B cell (primary cell): Measurements from ENCODE around the gene EN1. TPM values are rescaled to one million over a fixed set of nuclear protein-coding genes. Genes with fewer than 3 reads are reported as not detected.

Source experiments
- ATAC-seq: fragments of 200-7000 bp; cut with Tn5 transposase; one replicate; pipeline ENCODE4 v1.10.0; 2021; ENCODE audit warnings: low read depth, mild to moderate bottlenecking, moderate number of reproducible peaks, moderate library complexity
- CTCF ChIA-PET: fragments of 350-600 bp; sonication (Branson Sonifier 250); formaldehyde crosslinking; loops from one replicate; lab custom pipeline; 2021; ENCODE audit warnings: antibody characterized with exemption, inconsistent platforms; lab: Charles Lee
- POLR2A ChIA-PET: fragments of 350-600 bp; sonication (Branson Sonifier 250); formaldehyde crosslinking; loops from one replicate; lab custom pipeline; 2021; ENCODE audit warnings: antibody characterized with exemption; lab: Charles Lee
- DNase-seq: peaks from one replicate; pipeline ENCODE4 v3.0.0; 2013
- H2AFZ ChIP-seq: 2 replicates; pipeline ENCODE4 v1.6.1; 2012; ENCODE audit warnings: mild to moderate bottlenecking, low read depth, low read length; ENCODE audit not compliant: insufficient read depth, poor library complexity, severe bottlenecking
- H3K27ac ChIP-seq, 2 donors: 1 replicate in 1 of 2; 2 replicates in 1 of 2; pipeline ENCODE4 v1.5.1; 2012 to 2013; ENCODE audit warnings: low read length in 2 of 2, mild to moderate bottlenecking in 2 of 2, moderate library complexity in 1 of 2
- H3K27me3 ChIP-seq, 4 experiments: fragments of 200-600 bp in 1 of 4; sonication (generic) in 1 of 4; replicated peaks in 1 of 4; 1 replicate in 2 of 4; 2 replicates in 2 of 4; pipeline versions ENCODE4 v1.6.1 to v1.7.0; 2013 to 2016; ENCODE audit warnings: low read length in 3 of 4, mild to moderate bottlenecking in 2 of 4, mixed read lengths in 1 of 4, moderate library complexity in 1 of 4; ENCODE audit not compliant: insufficient read depth in 4 of 4, control insufficient read depth in 3 of 4; ENCODE audit errors: control extremely low read depth in 1 of 4
- H3K36me3 ChIP-seq, 2 experiments: replicated peaks in 1 of 2; 1 replicate in 1 of 2; 2 replicates in 1 of 2; pipeline versions ENCODE4 v1.6.1 to v1.7.1; 2013; ENCODE audit warnings: low read length in 1 of 2; ENCODE audit not compliant: insufficient read depth in 2 of 2, control insufficient read depth in 1 of 2; ENCODE audit errors: control extremely low read depth in 1 of 2, extremely low read depth in 1 of 2
- H3K4me1 ChIP-seq, 2 donors: fragments of 200-600 bp in 1 of 2; sonication (generic) in 1 of 2; 1 replicate in 1 of 2; 2 replicates in 1 of 2; pipeline versions ENCODE4 v1.5.1 to v1.6.1; 2013 to 2017; ENCODE audit warnings: low read length in 2 of 2; ENCODE audit not compliant: control insufficient read depth in 2 of 2, insufficient read depth in 2 of 2
- H3K4me2 ChIP-seq: replicated peaks from 2 replicates; pipeline ENCODE3; 2012; ENCODE audit warnings: mild to moderate bottlenecking, low read depth, low read length; ENCODE audit not compliant: poor library complexity, severe bottlenecking
- H3K4me3 ChIP-seq, 5 experiments: fragments of 200-600 bp in 1 of 5; sonication (generic) in 1 of 5; 1 replicate in 3 of 5; 2 replicates in 2 of 5; pipeline versions ENCODE4 v1.5.1 to v1.7.0; 2011 to 2016; ENCODE audit warnings: low read length in 4 of 5, mild to moderate bottlenecking in 4 of 5, low read depth in 2 of 5, control low read depth in 1 of 5, moderate library complexity in 1 of 5; ENCODE audit not compliant: insufficient read depth in 1 of 5; ENCODE audit errors: control extremely low read depth in 1 of 5, extremely low read depth in 1 of 5
- H3K79me2 ChIP-seq: fragments of 200-600 bp; sonication (generic); one replicate; pipeline ENCODE4 v1.6.0; 2016; ENCODE audit warnings: low read length; ENCODE audit not compliant: control insufficient read depth, insufficient read depth
- H3K9ac ChIP-seq: fragments of 200-600 bp; sonication (generic); 2 replicates; pipeline ENCODE4 v1.6.1; 2017; ENCODE audit warnings: mild to moderate bottlenecking, low read length, moderate library complexity
- H3K9me3 ChIP-seq, 3 donors: one replicate each; pipeline versions ENCODE4 v1.6.1 to v1.7.1; 2013; ENCODE audit warnings: low read length in 2 of 3; ENCODE audit not compliant: control insufficient read depth in 2 of 3, insufficient read depth in 1 of 3; ENCODE audit errors: control extremely low read depth in 1 of 3
- H4K20me1 ChIP-seq: 2 replicates; pipeline ENCODE4 v1.6.0; 2012; ENCODE audit warnings: mild to moderate bottlenecking, low read length; ENCODE audit not compliant: insufficient read depth, control insufficient read depth, poor library complexity, severe bottlenecking
- H3K27ac Mint-ChIP-seq: one replicate; pipeline ENCODE4 v1.8.0; 2021; ENCODE audit warnings: mixed read lengths
- H3K27me3 Mint-ChIP-seq: one replicate; pipeline ENCODE4 v1.8.0; 2021; ENCODE audit warnings: mixed read lengths
- H3K4me1 Mint-ChIP-seq: one replicate; pipeline ENCODE4 v1.8.0; 2021; ENCODE audit warnings: mixed read lengths
- H3K4me3 Mint-ChIP-seq: one replicate; pipeline ENCODE4 v1.8.0; 2021; ENCODE audit warnings: mixed read lengths
- H3K9me3 Mint-ChIP-seq: one replicate; pipeline ENCODE4 v1.8.0; 2022; ENCODE audit warnings: mixed read lengths; ENCODE audit not compliant: insufficient read depth
- CTCF ChIP-seq: fragments of 200-600 bp; IDR thresholded peaks from one replicate; pipeline ENCODE4 v1.8.0; 2022; ENCODE audit warnings: antibody characterized with exemption, mild to moderate bottlenecking
- EZH2 ChIP-seq: IDR thresholded peaks from 2 replicates; pipeline ENCODE4 v1.6.1; 2012; ENCODE audit warnings: borderline replicate concordance, low read depth, mild to moderate bottlenecking, moderate library complexity, low read length; ENCODE audit not compliant: insufficient read depth, poor library complexity, severe bottlenecking
- WGBS: methylation state at CpG from one replicate; pipeline ENCODE4 v1.1.5; 2013; ENCODE audit warnings: missing lambda C conversion rate; ENCODE audit not compliant: insufficient coverage; 5-methylcytosine and 5-hydroxymethylcytosine counted together
- intact Hi-C: fragments of 100-400 bp; cut with micrococcal nuclease; formaldehyde crosslinking; loops from one replicate; pipeline ENCODE4 v1.10.0; 2022
- polyA plus RNA-seq: library from polyadenylated mRNA; depleted of rRNA; stranded (reverse); fragments of >200 nt; gene quantifications from 2 replicates; pipeline ENCODE4 v1.2.3, GENCODE V29; 2012
- total RNA-seq, 2 donors: library from RNA; stranded (reverse); fragments of 120-200 nt in 1 of 2; gene quantifications; 1 replicate in 1 of 2; 2 replicates in 1 of 2; pipeline versions ENCODE4 v1.2.3 to v1.2.4, GENCODE V29; 2013 to 2022

The EN1 gene
- total and polyA plus RNA-seq, 2 donors (not counting 1 experiment from before 2014, with no cell fraction given) = not detected

GRCh38 chr2:118849226-118850167, 2.0 kb upstream of the EN1 start:
- no peaks in the 10 kb centered on the region for H4K20me1 ChIP-seq
- CTCF ChIA-PET = interaction anchor here (1.1 to 1.2 kb wide), 2 partner anchors 627 to 628 kb away, joined by 3 to 4 read pairs; no protein-coding TSS in a partner anchor
- H3K27me3 ChIP-seq = peaks cover 0 to 94% (median 76%) of the 10 kb centered on the region in 4 experiments
- H3K9me3 ChIP-seq = peaks cover 0 to 81% (median 0%) of the 10 kb centered on the region in 3 donors
- H3K4me2 ChIP-seq = no peak overlapping the region
- H2AFZ ChIP-seq = no peak overlapping the region
- H3K4me3 ChIP-seq = no peak overlapping the region
- no peaks in the 10 kb centered on the region for H3K36me3 ChIP-seq
- peaks cover 76% of the 10 kb centered on the region for H3K27me3 Mint-ChIP-seq
- H3K4me1 Mint-ChIP-seq = peaks cover 12% of the 10 kb centered on the region
- H3K79me2 ChIP-seq = no peaks in the 10 kb centered on the region
- H3K9me3 Mint-ChIP-seq = no peaks in the 10 kb centered on the region
- no peak overlapping the region for H3K4me3 Mint-ChIP-seq
- 16% methylated on average over 31 of the region's 52 CpGs for WGBS
- TF ChIP-seq EZH2 = no peak
- TF ChIP-seq CTCF = no peak
- peak overlapping the region; percentile 21 for H3K27ac Mint-ChIP-seq
- DNase-seq (peak; percentile 39), ATAC-seq (no peak)
- H3K27ac ChIP-seq = no peak overlapping the region
- intact Hi-C loops = no loop called here
- POLR2A ChIA-PET = no interaction called here
- H3K9ac ChIP-seq = no peak overlapping the region
- peaks cover 15 to 42% of the 10 kb centered on the region in 2 donors for H3K4me1 ChIP-seq
